ENCODE results near the gene RPS27L.
"Not testable (repeated sequence)": the region's sequence is repeated elsewhere in the genome, so short reads cannot be mapped to it uniquely, and the experiment has no call there.

RPS27L gene

GRCh38 chr15:63107895-63108546 is 49.3 kb downstream of the RPS27L start:
- H3K4me2 ChIP-seq (ENCODE audit: low read length) = no peak overlapping the region
- TF ChIP-seq, protein P1, sequence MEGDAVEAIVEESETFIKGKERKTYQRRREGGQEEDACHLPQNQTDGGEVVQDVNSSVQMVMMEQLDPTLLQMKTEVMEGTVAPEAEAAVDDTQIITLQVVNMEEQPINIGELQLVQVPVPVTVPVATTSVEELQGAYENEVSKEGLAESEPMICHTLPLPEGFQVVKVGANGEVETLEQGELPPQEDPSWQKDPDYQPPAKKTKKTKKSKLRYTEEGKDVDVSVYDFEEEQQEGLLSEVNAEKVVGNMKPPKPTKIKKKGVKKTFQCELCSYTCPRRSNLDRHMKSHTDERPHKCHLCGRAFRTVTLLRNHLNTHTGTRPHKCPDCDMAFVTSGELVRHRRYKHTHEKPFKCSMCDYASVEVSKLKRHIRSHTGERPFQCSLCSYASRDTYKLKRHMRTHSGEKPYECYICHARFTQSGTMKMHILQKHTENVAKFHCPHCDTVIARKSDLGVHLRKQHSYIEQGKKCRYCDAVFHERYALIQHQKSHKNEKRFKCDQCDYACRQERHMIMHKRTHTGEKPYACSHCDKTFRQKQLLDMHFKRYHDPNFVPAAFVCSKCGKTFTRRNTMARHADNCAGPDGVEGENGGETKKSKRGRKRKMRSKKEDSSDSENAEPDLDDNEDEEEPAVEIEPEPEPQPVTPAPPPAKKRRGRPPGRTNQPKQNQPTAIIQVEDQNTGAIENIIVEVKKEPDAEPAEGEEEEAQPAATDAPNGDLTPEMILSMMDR (IDR thresholded peaks at IDR 0.05; ENCODE audit: low read depth, low read length) = no peak
- TF ChIP-seq EZH2phosphoT487 (IDR thresholded peaks at IDR 0.05; ENCODE audit: low read depth) = no peak
- H3K27me3 ChIP-seq (ENCODE audit: low read depth, low read length) = no peaks in the 10 kb centered on the region; the same call in 1 of the 2 replicates
- no peak overlapping the region for H3K9ac ChIP-seq (ENCODE audit: low read length)
- H3K9me3 ChIP-seq (ENCODE audit: insufficient read depth, low read length) = no peaks in the 10 kb centered on the region
- no peaks in the 10 kb centered on the region for H3K4me1 ChIP-seq (ENCODE audit: low read length)
- no peaks in the 10 kb centered on the region for H4K20me1 ChIP-seq (ENCODE audit: insufficient read depth, low read length)
- no peaks in the 10 kb centered on the region for H3K79me2 ChIP-seq (ENCODE audit: low read length)
- H3K4me3 ChIP-seq (ENCODE audit: low read length) = no peak overlapping the region
- no peak overlapping the region for H3K27ac ChIP-seq (ENCODE audit: low read length)
- no peak overlapping the region for H2AFZ ChIP-seq (ENCODE audit: low read depth, low read length)
- H3K36me3 ChIP-seq (replicated peaks; ENCODE audit: low read depth, low read length) = no peaks in the 10 kb centered on the region

DNA sequence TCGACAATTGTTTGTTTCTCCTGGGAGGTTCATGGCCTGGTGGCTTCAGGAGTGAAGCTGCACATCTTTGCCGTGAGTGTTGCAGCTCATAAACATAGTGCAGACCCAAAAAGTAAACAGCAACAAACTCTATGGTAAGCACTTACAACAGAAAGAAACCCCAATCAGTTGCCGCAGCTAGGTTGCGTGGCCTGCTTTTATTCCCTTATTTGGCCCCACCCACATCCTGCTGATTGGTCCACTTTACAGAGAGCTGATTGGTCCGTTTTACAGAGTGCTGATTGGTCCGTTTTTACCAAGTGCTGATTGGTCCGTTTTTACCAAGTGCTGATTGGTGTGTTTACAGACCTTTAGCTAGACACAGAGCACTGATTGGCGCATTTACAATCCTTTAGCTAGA is 51.9 kb downstream of the RPS27L start:
- not testable (repeated sequence) for H3K27ac ChIP-seq (ENCODE audit: low read length); H2AFZ ChIP-seq (ENCODE audit: low read depth, low read length); H4K20me1 ChIP-seq (ENCODE audit: insufficient read depth, low read length); H3K4me3 ChIP-seq (ENCODE audit: low read length); H3K27me3 ChIP-seq (ENCODE audit: low read depth, low read length); H3K4me1 ChIP-seq (ENCODE audit: low read length); H3K79me2 ChIP-seq (ENCODE audit: low read length); H3K36me3 ChIP-seq (replicated peaks; ENCODE audit: low read depth, low read length); H3K4me2 ChIP-seq (ENCODE audit: low read length); H3K9ac ChIP-seq (ENCODE audit: low read length); H3K9me3 ChIP-seq (ENCODE audit: insufficient read depth, low read length)

- H3K4me2 ChIP-seq (ENCODE audit: low read length) = no peak overlapping the region
- H3K9ac ChIP-seq (ENCODE audit: low read length) = no peak overlapping the region
- no peaks in the 10 kb centered on the region; the same call in 1 of the 2 replicates for H3K27me3 ChIP-seq (ENCODE audit: low read depth, low read length)
- no peak for TF ChIP-seq EZH2phosphoT487 (IDR thresholded peaks at IDR 0.05; ENCODE audit: low read depth)
- TF ChIP-seq, protein P1 (IDR thresholded peaks at IDR 0.05; ENCODE audit: low read depth, low read length) = no peak
- H3K36me3 ChIP-seq (replicated peaks; ENCODE audit: low read depth, low read length) = no peaks in the 10 kb centered on the region
- H3K79me2 ChIP-seq (ENCODE audit: low read length) = no peaks in the 10 kb centered on the region
- H3K4me3 ChIP-seq (ENCODE audit: low read length) = no peak overlapping the region
- no peak overlapping the region for H2AFZ ChIP-seq (ENCODE audit: low read depth, low read length)
- no peaks in the 10 kb centered on the region for H3K4me1 ChIP-seq (ENCODE audit: low read length)
- H3K27ac ChIP-seq (ENCODE audit: low read length) = no peak overlapping the region
- no peaks in the 10 kb centered on the region for H4K20me1 ChIP-seq (ENCODE audit: insufficient read depth, low read length)
- no peaks in the 10 kb centered on the region for H3K9me3 ChIP-seq (ENCODE audit: insufficient read depth, low read length)
Observed at GRCh38 chr15:63104727-63105126, 52.5 kb downstream of the RPS27L start.

- no peaks in the 10 kb centered on the region for H3K9me3 ChIP-seq (ENCODE audit: insufficient read depth, low read length)
- H3K4me3 ChIP-seq (ENCODE audit: low read length) = no peak overlapping the region
- no peaks in the 10 kb centered on the region for H3K4me1 ChIP-seq (ENCODE audit: low read length)
- no peaks in the 10 kb centered on the region for H3K79me2 ChIP-seq (ENCODE audit: low read length)
- H3K27me3 ChIP-seq (ENCODE audit: low read depth, low read length) = no peaks in the 10 kb centered on the region
- no peak overlapping the region for H2AFZ ChIP-seq (ENCODE audit: low read depth, low read length)
- H4K20me1 ChIP-seq (ENCODE audit: insufficient read depth, low read length) = no peaks in the 10 kb centered on the region
- no peaks in the 10 kb centered on the region for H3K36me3 ChIP-seq (replicated peaks; ENCODE audit: low read depth, low read length)
- TF ChIP-seq, protein P1 (IDR thresholded peaks at IDR 0.05; ENCODE audit: low read depth, low read length) = no peak
- no peak for TF ChIP-seq EZH2phosphoT487 (IDR thresholded peaks at IDR 0.05; ENCODE audit: low read depth)
- H3K4me2 ChIP-seq (ENCODE audit: low read length) = no peak overlapping the region
- no peak overlapping the region for H3K27ac ChIP-seq (ENCODE audit: low read length)
- no peak overlapping the region for H3K9ac ChIP-seq (ENCODE audit: low read length)
Observed at GRCh38 chr15:63103416-63103815, 53.9 kb downstream of the RPS27L start.

DNA sequence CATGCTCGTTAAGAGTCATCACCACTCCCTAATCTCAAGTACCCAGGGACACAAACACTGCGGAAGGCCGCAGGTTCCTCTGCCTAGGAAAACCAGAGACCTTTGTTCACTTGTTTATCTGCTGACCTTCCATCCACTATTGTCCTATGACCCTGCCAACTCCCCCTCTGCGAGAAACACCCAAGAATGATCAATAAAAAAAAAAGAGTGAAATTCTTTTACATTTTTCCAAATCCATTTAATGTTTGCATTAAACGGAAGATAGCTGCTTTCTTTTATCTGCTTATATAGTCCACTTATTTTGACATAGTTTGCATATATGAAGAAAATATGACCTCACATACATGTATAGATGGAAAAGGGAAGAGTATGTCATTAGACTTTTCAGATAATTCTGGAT is 57.7 kb downstream of the RPS27L start:
- not testable (repeated sequence) for H3K27me3 ChIP-seq (ENCODE audit: low read depth, low read length); H3K4me2 ChIP-seq (ENCODE audit: low read length); H3K79me2 ChIP-seq (ENCODE audit: low read length); H3K9me3 ChIP-seq (ENCODE audit: insufficient read depth, low read length); H3K4me3 ChIP-seq (ENCODE audit: low read length); H3K9ac ChIP-seq (ENCODE audit: low read length); H2AFZ ChIP-seq (ENCODE audit: low read depth, low read length); H3K4me1 ChIP-seq (ENCODE audit: low read length); H4K20me1 ChIP-seq (ENCODE audit: insufficient read depth, low read length); H3K27ac ChIP-seq (ENCODE audit: low read length); H3K36me3 ChIP-seq (replicated peaks; ENCODE audit: low read depth, low read length)

- H2AFZ ChIP-seq (ENCODE audit: low read depth, low read length); H3K79me2 ChIP-seq (ENCODE audit: low read length); H3K9ac ChIP-seq (ENCODE audit: low read length); H4K20me1 ChIP-seq (ENCODE audit: insufficient read depth, low read length); H3K9me3 ChIP-seq (ENCODE audit: insufficient read depth, low read length); H3K27me3 ChIP-seq (ENCODE audit: low read depth, low read length); H3K36me3 ChIP-seq (replicated peaks; ENCODE audit: low read depth, low read length); H3K4me2 ChIP-seq (ENCODE audit: low read length); H3K4me1 ChIP-seq (ENCODE audit: low read length); H3K4me3 ChIP-seq (ENCODE audit: low read length); H3K27ac ChIP-seq (ENCODE audit: low read length): not testable (repeated sequence)
Observed at GRCh38 chr15:63098901-63099300, 58.4 kb downstream of the RPS27L start.
